RCC 7860 (cell line): ENCODE data around the gene ACLY.

ENCODE experiments used
- DNase-seq: peaks from one replicate; pipeline ENCODE4 v3.0.0-alpha.2; 2015; ENCODE audit warnings: low spot score
- FAIRE-seq: peaks from 2 replicates; lab custom pipeline; 2012; peaks lifted over from hg19 to GRCh38; lab: Jason Lieb, UNC

ACLY gene

GRCh38 chr17:41918314-41919164, at the start of gene ACLY:
Gene ACLY (minus strand): TSS chr17:41918951. CDS start chr17:41913873, 5,078 bp downstream.
- peak; percentile 54 for FAIRE-seq
- DNase-seq: peak; percentile 89

DNA sequence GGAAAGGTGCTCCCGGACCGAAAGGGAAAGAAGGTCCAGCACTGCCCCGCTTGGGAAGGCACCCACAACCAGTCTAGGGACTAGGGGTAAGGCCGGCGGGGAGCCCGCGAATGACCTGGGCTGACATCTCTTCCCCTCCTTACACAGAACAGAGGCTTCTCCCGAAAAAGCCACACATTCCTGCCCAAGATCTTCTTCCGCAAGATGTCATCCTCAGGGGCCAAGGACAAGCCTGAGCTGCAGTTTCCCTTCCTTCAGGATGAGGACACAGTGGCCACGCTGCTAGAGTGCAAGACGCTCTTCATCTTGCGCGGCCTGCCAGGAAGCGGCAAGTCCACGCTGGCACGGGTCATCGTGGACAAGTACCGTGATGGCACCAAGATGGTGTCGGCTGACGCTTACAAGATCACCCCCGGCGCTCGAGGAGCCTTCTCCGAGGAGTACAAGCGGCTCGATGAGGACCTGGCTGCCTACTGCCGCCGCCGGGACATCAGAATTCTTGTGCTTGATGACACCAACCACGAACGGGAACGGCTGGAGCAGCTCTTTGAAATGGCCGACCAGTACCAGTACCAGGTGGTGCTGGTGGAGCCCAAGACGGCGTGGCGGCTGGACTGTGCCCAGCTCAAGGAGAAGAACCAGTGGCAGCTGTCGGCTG, 49.3 kb upstream of the ACLY start:
- FAIRE-seq (no peak), DNase-seq (no peak)

DNA sequence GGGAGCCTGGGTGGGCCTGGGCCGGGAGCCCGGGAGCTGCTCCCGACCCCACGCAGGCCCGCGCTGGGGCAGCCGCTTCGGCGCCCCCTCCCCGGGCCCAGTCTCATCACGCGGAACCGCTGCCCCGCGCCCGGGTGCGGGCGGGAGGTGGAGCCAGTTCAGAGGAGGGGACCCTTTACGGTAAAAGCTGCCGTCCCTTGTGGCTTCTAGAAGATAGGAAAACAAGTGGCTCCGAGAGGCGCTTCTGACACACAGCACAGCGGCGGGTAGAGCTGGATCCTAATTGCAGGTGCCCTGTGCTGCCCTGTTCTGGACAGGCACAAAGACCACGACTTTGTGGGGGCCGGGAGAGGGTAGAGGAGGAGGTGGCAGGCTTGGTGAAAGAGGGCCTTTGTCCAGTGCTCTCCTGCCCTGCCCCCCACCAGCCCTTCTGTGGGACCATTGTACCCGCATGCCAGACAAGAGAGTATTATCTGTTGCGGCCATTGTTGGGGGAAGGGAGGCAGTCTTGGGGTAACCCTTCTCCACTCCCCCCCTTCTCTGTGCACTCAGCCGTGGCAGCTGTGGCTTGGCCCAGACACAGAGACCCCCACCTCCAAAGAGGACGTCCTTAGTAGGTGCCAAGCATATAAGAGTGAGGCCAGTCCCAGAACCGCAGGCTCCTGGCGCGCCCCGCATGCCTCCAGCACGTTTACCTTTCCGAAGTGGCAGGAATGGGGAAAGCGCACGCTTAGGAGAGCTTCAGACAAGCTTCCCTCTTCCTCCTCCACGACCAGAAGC, 48.6 kb upstream of the ACLY start:
- DNase-seq: no peak
- FAIRE-seq: no peak

GRCh38 chr17:41966463-41967140, 47.9 kb upstream of the ACLY start, which contains the start of gene CNP:
Gene CNP (plus strand): TSS chr17:41966795. CDS start chr17:41966885, 90 bp downstream.
- FAIRE-seq (no peak), DNase-seq (peak; percentile 62)

- DNase-seq: peak; percentile 33
Measured at GRCh38 chr17:41965694-41966462, 47.1 kb upstream of the ACLY start.

DNA sequence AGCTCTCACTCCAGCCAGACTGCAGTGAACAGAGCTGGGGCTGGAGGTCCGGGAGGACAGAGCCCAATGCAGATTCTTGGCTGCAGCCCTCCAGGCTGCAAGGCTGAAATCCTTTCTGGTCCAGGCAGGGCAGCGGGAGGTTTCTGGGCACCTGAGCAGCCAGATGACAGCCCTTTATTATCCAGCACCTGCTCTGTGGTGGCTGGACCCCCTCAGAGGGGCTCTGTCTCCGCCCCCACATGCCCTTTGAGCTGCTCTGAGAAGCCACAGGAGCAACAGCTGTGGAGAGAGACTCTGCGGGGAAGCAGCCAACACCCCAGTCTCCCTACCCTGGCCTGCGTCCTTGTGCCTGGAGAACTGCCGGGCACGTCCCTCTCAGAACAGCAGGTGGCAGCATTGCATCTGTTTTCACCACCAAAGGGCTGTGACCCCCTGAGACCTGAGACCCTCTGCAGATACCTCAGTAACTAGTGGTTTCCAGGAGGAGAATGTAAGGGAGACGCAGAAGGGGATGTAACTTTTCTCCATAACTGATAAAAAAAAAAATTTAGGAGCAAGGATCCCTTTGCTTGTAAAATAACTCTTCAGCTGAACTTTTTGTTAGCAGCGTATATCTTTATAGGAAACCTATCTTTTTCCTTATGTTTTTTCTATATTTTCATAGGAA, 44.1 kb upstream of the ACLY start:
- peak; percentile 18 for DNase-seq
- no peak for FAIRE-seq

More at GRCh38 chr17:41965694-41966462, 47.1 kb upstream of the ACLY start:
- no peak for FAIRE-seq

- DNase-seq: no peak
- no peak for FAIRE-seq
Measured at GRCh38 chr17:41962111-41962510, 43.4 kb upstream of the ACLY start.

GRCh38 chr17:41959336-41960095, 40.8 kb upstream of the ACLY start:
- no peak for FAIRE-seq
- peak; percentile 16 for DNase-seq

- DNase-seq (no peak), FAIRE-seq (no peak)
Measured at GRCh38 chr17:41959030-41959335, 40.2 kb upstream of the ACLY start.

GRCh38 chr17:41957869-41958439, 39.2 kb upstream of the ACLY start:
- DNase-seq (no peak), FAIRE-seq (no peak)

- FAIRE-seq: no peak
Measured at GRCh38 chr17:41957031-41957868, 38.5 kb upstream of the ACLY start.

GRCh38 chr17:41956522-41956921, 37.8 kb upstream of the ACLY start:
- DNase-seq: no peak
- FAIRE-seq: no peak

More at GRCh38 chr17:41957031-41957868, 38.5 kb upstream of the ACLY start:
- peak; percentile 20 for DNase-seq

DNA sequence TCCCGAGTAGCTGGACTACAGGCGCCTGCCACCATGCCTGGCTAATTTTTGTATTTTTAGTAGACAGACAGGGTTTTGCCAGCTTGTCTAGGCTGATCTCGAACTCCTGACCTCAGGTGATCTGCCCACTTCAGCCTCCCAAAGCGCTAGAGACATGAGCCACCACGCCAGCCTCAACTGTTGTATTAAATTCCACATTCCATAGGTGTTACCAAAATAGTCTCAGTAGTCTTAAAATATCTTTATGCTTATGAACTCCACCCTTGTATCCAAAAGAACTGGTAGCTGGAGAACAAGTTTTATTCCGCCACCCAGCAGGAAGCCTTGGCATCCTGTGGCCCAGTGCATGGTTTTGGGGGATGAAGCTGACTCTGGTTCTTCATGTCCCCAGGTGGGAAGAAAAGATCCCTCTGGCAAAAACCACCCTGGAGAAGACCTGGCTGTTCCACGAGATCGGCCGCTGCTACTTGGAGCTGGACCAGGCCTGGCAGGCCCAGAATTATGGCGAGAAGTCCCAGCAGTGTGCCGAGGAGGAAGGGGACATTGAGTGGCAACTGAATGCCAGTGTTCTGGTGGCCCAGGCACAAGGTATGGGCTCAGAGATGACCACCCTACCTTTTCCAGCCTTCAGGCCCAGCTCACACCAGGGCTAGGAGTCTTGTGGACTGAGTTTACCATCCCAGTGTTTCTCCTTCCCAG, 30.2 kb upstream of the ACLY start:
- no peak for DNase-seq
- no peak for FAIRE-seq

- FAIRE-seq (no peak), DNase-seq (no peak)
Measured at GRCh38 chr17:41944943-41945342, 26.2 kb upstream of the ACLY start.

GRCh38 chr17:41943492-41943891, 24.7 kb upstream of the ACLY start:
- no peak for DNase-seq
- FAIRE-seq: no peak

GRCh38 chr17:41942626-41943373, 24.0 kb upstream of the ACLY start:
- DNase-seq: no peak
- FAIRE-seq: no peak
